Fibroblast of skin of right quadriceps (primary cell): ENCODE measurements around the gene FLACC1.

Experiments
- DNase-seq: peaks from one replicate; pipeline ENCODE4 v3.0.0-alpha.2; 2013

FLACC1 gene

DNA sequence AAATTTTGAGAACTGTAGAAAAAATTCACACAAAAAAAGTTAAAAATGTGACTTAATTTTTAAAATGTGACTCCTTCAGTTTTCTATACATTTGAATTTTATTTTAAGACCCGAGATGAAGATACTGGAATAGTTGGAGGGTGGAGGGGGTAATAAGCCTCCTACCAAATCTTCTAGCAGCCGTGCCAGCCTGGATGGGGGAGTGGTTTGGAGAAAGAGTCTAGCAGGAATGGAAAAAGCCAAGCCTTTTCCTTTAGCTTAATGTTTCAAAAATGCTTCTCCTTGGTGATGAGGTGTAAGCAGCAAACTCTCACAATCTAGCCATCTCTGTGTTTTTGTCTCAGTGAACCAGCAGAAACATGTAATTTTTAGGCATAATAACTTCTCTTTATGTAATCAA is 82.1 kb downstream of the FLACC1 start:
- DNase-seq: no peak

DNA sequence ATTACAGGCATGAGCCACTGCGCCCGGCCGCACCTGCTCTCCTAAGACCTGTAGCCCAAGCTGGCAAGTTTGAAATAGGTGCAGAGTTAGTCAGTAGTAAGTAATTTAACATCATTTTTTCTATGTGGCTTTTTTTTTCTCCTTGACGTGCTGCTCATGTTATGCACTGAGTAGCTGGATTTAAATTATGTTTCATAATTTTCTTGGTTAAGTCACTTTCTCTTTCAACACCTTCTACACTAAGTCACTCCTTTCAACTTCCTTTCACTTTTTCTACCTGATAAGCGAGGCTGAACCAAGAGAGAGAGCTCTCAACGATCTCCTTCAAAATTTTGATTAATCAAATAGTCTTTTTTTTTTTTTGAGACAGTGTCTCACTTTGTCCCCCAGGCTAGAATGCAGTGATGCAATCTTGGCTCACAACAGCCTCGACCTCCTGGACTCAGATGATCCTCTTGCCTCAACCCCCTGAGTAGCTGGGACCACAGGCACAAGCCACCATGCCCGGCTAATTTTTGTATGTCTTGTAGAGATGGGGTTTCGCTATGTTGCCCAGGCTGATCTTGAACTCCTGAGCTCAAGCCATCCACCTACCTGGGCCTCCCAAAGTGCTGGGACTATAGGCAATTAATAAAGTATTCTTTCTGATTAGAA is 83.7 kb downstream of the FLACC1 start:
- DNase-seq: no peak

DNA sequence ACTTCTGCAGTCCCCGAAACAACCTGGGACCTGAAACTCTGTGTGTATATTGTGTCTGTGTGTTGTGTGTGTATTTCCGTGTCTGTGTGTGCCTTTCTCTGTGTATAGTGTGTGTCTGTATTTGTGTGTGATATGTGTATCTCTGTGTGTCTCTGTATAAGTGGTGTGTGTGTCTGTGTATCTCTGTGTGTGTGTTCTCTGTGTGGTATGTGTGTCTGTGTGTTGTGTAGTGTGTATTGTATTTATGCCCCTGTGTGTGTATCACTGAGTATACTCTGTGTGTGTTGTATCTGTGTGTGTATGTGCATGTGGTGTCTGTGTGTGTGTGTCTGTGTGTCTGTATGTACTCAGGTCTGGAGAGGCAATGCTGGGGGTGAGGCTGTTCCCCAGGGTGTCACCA is 85.2 kb downstream of the FLACC1 start:
- DNase-seq: no peak

DNA sequence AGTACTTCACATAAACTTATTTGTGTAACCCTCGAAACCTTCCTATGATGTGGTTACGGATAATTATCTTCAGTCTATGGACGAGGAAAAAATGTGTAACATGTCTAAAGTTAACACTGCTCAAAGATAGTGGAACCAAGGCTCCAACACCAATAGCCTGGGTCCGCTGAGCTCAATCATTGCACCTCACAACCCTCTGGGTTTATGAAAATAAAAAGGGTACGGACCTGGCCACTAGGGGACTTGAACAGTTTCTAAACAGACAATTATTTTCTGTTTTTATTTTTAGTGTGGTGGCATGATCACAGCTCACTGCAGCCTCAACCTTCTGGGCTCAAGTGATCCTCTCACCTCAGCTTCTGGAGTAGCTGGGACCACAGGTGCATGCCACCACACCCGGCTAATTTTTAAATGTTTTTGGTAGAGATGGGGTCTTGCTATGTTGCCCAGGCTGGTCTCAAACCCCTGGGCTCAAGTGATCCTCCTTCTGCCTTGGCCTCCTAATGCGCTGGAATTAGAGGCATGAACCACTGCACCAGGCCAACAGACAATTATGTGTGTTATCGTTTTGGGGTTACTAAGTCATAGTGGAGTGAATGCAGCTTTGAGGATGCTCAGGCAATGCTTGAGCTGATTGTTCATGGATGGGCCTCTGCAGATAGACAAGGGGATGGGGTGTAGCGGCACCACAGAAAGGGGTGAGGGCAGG is 86.7 kb downstream of the FLACC1 start:
- no peak for DNase-seq

DNA sequence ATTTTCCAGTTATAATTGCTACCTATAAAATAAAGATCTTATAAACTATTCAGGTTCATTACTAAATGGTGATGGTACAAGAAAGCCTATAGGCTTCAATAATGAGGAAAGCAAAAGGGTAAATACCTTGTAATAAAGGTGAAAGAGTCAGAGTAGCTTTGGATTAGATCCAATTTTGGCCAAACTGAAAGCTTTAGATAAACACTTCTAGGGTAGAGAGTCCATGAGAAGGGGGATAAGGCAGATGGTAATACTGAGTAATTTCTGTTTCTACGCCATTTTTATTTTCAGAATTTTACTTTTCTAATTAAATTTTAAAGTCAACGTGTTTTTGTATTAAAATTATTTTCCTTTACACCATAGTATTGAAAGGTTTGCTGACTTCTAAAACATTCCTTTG is 87.4 kb downstream of the FLACC1 start:
- no peak for DNase-seq

DNA sequence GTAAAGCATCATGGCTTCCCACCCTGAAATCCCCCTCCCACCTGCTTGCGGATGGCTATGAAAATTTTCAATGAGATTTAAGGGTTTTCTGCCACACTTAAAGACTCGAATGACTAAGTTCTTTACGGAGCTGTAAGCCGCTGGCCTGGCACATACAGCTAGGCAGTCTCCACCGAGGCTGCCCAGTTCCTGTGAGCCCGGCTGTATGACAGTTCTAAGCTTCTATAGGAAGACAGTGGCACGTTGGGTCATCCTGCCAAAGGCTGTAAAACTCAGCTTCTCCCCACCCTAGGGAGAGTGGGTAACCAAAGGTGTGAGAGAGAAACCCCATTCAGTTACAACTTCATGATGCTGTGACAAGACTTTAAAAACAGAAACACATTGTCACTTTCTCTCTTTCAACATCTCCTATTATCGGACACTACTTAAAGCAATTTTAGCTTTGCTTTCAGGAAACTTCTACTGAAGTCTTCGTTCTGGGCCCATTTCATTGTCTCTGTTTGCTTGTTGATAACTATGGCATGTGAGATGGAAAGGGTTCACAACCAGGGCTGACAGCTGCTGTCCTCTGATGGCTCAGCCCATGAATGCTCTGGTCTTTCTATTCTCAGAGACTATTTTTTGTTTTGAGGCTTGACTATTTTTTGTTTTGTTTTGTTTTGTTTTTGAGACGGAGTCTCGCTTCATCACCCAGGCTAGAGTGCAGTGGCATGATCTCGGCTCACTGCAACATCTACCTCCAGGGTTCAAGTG is 89.7 kb downstream of the FLACC1 start:
- no peak for DNase-seq

DNA sequence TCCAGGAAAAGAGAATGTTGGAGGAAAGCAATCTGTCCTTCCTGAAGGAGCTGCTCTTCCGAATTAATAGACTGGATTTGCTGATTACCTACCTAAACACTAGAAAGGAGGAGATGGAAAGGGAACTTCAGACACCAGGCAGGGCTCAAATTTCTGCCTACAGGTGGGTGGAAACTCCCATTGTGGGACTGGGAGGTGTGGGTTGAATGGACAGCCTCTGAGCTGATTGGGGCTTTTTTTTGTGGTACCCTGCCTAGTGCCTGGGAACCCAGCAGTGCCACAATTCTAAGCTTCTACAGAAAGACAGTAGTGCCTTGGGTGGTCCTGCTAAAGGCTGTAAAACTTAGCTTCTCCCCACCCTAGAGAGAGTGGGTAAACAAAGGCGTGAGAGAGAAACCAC is 90.5 kb downstream of the FLACC1 start:
- no peak for DNase-seq

DNA sequence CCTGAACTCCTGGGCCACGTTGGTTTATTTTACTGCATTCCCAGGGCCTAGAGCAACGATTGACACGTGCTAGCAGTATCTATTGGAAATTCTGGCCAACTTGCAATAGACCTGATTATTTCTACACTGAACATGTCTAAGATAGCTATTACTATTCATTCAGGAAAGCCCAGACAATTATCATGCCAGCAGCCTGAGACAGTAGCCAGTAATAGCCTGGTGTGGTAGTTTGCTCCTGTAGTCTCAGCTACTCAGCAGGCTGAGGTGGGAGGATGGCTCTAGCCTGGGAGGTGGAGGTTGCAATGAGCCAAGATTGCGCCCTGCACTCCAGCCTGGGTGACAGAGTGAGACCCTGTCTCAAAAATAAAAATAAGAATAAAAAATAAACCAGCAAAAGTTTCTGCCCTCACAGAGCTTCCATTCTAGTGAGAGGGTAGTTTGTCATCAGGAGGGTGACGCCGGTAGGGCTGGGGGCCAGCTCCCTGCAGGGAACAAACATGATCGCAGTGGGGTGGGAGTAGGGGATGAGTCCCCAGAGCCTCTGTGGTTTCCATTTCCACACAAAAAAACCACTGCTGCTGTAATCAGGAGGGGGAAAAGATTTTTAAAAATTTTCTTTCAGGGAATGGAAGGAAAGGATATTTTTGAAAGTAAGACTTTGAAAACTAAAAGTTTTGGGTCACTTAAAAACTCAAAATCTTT is 92.5 kb downstream of the FLACC1 start:
- DNase-seq: peak; percentile 7

DNA sequence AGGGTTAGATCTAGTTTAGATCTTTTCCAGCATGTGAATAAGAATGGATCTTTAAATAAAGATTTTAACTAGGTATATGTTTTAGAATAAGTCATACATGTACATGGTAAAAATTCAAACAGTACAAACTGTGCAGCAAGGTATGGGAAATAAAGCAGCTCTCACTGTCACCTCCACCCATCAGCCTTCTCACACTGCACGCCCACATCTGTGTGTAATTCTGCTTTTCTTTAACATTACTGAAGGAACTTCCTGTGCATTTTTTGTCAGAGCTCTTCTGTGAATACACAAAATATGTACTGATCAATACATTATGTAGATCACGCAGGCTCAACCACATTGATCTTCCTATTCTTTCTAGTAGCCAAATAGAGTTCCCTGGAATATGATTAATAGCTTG is 93.4 kb downstream of the FLACC1 start:
- no peak for DNase-seq

DNA sequence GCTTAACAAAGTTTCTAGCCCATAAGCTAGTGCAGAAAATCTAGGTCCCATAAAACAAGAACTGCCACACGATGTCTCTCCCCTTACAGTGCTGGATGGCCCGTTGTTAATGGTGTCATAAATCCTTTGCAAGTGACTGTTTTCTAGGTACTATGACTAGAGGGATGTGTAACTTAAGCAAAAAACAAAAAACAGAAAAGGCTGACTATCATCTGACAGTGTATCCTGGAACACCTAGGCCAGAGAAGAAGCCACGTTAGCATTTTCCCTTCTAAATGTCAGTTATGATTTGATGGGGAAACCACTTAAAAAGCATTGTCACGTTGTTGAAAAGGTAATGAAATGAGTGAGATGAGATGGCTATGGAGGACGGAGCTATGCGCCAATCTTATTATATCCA is 94.4 kb downstream of the FLACC1 start:
- DNase-seq: no peak

DNA sequence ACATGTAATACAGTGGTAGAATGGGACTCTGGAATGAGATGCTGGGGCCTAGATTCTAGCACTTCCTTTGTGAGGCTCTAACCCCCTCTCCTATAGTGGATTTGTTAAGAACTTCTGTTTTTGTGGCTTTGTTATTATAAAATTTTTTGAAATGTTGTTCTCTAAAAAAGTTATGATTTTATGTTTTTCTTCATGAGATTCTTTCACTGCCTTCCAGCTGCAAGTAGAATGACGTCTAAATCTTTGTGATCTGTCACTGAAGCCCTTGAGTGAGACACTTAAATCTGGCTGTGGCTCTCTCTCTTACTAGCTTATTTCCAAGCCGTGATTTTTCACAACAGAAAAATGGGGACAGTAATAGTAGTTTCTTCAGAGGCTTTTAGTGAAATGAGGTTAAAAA is 95.2 kb downstream of the FLACC1 start:
- peak; percentile 26 for DNase-seq

DNA sequence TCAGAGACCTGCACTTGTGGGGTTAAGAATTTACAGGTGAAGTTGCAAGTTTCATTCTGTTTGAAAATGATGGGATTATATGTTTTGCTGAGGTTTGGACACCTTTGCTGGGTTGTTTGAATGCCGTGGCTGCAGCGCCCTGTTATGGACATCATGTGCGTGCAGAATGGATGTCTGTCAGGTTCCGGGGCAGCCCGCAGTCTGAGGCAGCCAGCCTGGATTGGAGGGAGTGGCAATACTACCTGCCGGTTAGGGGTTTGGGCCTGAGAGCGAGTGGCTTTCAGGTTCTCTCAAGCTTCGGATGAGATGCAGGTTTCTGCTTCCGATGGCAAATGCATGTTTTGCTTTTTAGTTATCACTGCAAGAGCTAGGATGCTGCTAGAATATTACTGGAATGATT is 95.7 kb downstream of the FLACC1 start:
- no peak for DNase-seq

DNA sequence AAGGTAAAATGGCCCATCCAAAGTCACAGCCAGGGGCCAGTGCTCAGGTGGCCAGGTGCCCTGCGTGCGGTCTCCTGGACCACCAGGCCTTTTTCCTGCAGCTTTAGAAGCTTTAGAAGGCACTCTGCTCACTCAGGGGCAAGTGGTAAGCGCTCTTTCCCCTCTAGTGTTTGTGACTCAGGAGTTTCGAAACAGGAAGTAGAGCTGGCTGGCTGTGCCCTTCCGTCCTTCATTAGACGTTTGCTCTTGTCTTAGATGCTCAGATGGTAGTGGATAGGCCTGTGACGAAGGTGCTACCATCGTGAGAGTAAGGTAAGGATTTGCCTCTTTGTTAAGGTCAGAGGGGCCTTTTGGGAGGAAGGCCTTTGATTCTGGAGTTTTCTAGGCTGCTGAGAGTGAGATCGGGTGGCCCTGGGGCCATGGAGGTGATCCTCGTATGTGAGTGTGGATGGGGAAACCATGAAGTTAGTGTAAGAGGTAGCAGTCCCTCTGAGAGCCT is 96.8 kb downstream of the FLACC1 start, which contains the start of gene CASP8:
CASP8 (plus strand) TSS at position 235 of the 499 bp plus-strand sequence. CDS start 5,951 bp downstream, outside the sequence.
- peak; percentile 53 for DNase-seq

DNA sequence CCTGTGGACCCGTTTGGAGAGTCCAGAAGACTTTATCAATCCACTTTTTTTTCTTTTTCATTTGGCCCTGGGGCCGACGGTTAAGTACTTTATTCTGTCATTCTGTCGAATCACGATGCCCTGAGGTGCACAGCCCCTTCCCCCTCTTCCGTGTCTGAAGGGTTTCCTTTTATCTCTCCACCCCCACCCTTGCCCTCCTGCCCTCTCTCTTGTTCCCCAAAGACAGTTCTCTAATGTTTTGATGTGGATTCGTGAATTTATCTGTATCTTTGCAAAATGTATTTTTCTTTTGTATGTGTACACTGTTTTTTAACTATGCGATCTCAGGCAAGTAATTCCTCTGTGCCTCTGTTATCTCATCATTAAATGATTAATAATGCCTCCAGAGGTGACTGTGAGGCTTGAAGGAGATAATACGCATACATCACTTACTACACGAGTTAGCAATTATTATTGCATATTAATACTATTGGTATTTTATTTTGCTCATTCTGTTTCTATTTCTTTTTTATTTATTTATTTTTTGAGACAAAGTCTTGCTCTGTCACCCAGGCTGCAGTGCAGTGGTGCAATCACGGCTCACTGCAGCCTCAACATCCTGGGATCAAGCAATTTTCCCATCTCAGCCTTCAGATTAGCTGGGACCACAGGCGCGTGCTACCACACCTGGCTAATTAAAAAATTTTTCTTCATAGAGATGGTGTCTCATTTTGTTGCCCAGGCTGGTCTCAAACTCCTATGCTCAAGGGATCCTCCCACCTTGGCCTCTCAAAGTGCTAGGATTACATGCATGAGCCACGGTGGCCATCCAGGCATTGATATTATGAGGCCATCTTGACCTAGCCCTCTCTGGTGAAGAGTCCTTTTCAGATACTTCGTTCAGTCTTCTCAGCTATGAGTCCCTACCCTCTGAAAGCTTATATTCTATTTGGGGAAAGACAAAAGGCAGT is 98.2 kb downstream of the FLACC1 start:
- DNase-seq: no peak

DNA sequence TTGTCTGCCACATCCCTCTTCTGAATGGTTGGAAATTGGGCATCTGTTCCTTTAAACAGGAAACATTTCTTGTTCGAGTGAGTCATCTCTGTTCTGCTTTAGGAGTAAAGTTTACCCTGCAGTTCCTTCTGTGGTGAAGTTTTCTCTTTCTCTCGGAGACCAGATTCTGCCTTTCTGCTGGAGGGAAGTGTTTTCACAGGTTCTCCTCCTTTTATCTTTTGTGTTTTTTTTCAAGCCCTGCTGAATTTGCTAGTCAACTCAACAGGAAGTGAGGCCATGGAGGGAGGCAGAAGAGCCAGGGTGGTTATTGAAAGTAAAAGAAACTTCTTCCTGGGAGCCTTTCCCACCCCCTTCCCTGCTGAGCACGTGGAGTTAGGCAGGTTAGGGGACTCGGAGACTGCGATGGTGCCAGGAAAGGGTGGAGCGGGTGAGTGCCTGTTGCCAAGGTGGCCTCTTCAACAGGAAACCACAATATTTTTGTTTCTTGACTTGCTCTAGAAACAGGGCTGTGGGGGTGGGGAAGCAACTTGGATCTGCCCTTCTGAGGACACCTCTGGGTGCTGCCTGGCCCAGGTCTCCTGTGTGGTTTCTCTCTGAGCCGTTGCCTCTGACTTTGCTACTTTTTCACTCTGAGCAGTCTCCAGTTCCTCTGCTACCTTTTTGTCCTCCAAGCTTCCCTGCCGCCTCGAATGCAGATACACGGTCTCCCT is 99.0 kb downstream of the FLACC1 start:
- peak; percentile 80 for DNase-seq

DNA sequence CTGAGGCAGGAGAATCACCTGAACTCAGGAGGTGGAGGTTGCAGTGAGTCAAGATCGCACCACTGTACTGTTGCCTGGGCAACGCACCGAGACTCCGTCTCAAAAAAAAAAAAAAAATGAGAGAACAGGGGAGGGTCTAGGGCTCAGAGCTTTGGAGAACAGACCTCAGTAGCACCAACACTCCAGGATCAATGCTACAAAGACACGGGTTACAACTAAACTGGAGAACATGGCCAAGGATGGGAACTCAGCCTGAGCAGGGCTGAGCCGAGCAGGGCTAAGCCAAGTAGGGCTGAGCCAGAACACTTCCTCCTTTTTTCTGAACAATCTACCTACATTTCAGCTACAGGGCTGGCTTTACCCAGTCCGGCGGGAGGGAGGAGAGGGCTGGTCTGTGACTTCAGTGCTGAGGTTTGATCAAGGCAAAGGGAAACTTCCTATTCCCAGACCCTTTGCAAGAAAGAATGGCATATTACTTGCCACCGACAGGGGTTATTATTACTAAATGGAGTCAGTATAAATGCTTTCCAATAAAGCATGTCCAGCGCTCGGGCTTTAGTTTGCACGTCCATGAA is 99.7 kb downstream of the FLACC1 start:
- no peak for DNase-seq

DNA sequence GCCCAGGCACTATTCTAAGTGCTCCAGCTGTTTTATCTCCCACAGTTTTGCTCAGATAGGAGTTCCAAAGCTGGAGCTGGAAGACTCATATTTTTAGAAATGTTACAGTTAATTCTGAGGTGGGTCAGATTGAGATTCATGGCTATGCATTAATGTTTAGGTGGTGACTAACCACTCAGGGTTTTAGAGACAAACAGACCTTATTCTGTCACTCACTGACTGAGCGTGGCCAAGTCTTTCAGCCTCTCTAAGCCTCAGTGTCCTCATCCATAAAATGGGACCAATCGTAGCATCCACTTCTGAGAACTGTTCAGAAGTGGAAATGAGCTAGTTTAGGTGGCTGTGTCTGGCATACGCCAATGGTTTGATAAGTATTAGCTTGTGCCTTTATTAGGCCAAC is 101.1 kb downstream of the FLACC1 start:
- peak; percentile 53 for DNase-seq

DNA sequence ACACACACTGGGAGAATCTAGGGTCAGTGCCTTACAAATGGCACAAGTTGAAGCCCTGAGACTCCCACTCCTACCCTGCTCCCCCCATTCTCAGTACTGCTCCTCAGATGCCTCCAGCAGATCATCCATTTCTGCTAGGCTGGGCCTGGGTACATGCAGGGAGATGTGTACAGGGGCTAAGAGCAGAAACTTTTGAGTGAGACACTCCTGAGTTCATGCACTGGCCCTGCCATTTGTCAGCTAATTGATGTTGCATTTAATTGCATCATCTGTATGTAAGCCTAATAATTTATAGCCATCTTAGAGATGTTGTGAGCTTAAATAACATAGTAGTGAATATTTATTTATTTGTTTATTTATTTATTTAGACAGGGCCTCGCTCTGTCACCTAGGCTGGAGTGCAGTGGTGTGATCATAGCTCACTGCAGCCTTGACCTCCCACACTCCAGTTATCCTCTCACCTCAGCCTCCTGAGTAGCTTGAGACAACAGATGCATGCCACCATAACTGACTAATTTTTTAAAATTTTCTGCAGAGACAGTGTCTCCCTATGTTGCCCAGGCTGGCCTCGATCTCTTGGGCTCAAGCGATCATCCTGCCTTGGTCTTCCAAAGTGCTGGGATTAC is 101.6 kb downstream of the FLACC1 start:
- peak; percentile 36 for DNase-seq

DNA sequence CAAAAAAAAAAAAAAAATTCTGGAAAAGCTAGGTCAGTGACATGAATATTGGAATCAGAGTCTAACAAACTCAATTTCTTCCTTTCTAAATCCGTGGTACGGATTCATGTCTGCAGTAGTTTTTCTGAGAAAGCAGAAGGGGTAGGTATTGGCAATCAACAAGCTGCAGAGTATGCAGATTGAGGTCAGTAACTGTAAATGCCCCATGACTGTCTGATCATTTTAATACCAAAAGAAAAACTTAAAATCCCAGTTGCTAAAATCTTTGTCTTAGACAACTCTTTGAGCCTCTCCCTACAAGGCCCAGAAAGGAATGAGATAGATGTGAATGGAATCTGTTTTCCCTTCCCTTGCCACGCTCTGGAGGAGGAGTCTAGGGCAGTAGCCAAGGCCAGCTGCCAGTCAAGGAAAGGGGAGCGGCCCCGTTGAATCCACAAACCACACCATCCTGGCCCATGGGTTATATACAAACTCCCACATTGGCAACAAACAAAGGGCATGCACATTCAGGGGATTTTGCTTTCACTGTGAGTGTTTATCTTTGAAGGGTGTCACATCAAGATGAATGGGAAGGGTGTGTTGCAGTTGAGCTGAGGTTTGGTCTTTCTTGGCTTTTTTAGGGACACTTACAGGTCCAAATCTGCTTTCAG is 102.9 kb downstream of the FLACC1 start:
- DNase-seq: peak; percentile 41

DNA sequence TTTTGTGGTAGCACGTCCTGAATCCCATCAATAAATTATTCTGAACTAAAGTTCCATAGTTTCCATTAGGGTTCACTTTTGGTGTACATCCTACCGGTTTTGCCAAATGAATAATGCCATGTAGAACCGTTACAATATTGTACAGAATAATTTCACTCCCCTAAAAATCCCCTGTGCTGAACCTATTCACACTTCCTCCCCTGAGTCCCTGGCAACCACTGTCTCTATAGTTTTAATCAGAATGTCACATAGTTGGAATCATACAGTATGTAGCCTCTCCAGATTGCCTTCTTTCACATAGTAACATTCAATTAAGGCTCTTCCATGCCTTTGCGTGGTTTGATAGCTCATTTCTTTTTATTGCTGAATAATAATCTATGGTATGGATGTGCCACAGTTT is 106.4 kb downstream of the FLACC1 start:
- DNase-seq: no peak
